A204.1 (cell line): ENCODE data around the gene PAX5.

Experiments used
- FAIRE-seq: peaks from 2 replicates; lab custom pipeline; 2012; peaks lifted over from hg19 to GRCh38; lab: Jason Lieb, UNC

Gene PAX5

DNA sequence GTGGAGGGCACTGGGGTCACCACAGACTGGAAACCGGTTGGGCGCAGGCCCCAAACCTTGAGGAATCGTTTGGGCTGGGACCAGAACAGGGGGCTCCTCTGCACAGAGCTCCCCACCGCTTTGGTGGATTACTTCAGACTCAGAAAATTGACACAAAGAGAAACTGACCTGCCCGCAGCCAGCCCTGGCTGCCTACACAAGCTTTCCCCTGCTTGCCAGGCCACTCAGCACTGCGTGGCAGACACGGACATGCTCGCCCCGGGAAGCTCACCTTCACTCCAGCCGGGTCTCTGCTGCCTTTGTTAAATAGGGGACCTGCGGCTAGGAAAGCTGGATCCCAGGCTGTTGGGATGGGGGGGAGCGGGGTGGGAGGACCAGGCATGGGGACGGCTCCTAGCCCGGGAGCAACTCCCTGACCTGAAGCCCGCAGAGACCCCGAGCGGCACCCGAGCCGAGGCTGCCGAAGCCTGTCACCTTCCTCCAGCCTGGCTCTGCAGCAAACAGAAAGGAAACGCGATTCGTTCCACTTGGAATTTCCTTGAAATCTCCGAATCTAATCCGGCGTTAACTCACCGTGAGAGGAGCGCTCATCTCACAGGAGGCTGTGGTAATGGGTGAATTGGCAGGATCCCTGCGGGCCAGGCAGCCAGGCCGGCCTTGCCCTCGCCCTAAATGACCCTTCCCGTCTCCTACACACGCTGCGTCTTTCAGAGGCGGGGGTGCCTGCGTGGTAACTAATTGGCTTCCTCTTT, 8.8 kb downstream of the PAX5 start:
- FAIRE-seq: no peak

DNA sequence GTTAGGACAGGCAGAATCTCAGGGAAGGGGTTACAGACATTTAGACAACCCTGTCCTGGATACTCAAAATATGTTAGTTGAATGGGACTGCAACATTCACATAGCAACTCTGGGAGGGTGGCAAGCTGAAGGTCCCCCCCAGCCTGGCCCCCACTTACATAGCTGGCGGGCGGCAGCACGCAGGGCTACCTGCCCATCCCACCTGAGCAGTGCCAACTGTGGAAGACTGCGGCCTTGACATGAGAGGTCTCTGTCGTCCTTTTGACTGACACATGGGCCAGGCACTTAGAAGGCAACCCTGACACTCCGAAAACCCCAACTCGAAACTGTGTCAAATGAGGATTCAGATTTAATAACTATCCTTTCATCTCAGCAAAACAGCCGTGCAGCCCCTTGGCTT, 16.5 kb downstream of the PAX5 start:
- no peak for FAIRE-seq

DNA sequence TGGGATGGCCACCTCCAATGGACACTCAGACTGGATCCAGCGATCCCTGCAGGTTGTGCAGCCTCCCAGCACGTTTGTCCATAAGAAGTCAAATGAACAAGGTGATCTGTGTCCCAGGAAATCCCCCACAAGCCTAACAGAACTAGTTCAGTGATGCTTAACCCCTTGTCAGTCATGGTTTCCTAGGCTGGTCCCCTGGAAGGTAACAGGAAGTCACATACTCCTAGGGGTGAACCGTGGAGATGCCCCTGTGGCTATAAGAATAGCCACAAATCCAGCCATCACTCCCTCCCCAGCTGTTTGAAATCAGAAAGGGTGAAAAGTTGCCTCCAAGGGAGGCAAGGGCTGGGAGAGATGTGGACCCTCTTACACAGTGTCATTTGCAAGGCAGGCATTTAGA, 22.5 kb downstream of the PAX5 start:
- no peak for FAIRE-seq

- no peak for FAIRE-seq
Observed at GRCh38 chr9:37010976-37011375, 23.1 kb downstream of the PAX5 start.

- no peak for FAIRE-seq
Observed at GRCh38 chr9:37010180-37010579, 23.9 kb downstream of the PAX5 start.

DNA sequence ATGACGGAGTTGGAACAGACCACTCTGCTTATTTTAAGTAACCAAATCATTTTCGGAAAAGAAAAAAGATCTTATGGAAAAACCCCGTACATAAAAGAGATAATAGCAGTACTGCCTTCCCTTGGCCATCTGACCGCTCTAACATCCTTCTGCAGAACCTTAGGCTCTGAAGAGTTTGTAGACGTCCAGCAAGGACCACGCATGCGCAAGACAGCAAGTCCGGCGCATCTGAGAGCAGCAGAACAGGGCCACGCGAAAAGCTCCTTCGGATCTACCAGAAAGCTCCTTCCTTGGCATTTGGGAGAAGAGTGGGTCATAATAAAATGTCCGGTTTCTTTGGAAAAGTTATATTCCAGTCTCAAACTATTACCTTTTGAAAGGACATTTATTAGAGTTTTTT, 26.8 kb downstream of the PAX5 start:
- no peak for FAIRE-seq

DNA sequence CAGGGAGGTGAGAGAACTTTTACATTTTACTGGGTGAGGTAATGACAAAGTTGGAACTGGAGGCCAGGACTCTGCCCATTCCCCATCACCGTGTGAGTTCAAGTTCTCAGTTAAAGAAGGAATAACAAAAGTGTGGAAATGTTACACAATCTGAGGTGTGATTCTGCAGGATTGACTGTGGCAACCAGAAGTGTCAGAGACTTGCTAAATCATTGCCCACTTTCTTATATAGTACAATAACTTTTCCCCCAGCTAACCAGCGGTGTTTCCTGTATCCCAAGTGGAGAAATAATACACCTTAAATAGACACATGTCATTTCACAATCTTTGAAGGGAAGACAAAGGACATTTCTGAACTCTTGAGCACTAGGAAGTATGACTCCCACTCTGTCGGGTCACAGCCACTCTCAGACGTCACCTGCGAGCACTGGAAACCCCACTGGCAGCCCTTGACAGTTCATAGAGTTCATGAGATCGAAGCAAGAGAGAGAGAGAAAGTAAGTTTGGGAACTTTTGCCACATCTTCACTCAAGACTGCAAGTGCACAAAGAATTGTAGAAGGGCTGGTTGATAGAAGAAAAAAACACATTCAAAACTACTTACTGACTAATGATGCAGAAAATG, 28.4 kb downstream of the PAX5 start:
- FAIRE-seq: no peak

DNA sequence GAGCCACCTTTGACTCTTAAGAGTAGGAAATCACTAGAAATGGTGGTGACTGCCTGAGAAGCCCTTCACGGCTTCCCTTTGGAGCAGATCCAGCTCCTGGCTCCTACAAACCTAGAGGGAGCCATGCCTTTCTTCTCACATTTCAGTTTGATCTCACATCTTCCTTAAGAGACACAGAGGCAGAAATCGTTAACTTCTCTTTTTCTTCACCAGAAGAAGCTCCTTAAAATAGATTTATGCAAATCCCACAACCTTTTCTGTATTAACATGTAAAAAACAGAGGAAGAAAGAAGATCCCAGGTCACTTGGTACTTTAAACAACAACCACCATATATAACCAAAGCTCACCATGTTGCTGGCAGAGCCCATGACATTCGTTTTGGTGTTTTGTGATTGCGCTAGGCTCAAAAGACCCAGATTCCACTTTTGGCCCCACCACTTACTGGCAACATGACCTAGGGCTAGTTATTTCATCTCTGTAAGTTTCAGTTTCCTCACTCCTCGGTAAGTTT, 29.6 kb downstream of the PAX5 start:
- no peak for FAIRE-seq

DNA sequence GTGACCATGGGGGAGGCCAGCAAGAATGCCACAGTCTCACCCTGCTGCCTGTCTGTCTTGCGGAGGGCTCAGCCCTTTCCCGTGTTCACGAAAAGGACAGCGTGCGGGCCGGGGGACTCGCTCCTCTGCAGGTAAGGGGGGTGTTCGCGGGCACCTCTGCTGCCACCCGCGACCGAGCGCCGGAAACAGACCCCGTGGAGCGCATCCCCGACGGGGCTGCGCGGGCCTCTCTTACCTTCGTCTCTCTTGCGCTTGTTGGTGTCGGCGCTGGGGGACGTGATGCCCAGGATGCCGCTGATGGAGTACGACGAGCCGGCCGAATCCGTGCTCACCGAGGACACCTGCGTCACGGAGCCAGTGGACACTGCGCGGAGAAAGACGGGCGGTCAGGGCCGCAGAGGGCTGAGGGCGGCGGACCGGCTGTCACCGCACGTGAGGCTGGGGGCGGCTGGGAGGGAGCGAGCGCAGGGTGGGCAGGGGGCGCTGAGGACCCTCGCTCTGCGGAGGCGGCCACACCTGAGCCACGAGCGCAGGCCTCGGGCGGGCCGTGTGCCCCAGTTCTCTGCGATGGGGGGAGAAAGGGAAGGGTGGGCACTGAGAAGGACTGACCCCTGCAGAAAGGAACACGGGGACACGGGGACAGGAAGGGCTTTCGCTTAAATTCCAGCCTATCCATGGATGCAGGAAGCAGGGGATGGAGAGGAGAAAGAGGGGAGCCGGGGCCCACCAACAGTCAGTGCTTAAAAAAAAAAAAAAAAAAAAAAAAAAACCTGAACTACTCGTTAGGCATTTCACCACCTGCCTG, 31.5 kb downstream of the PAX5 start:
- no peak for FAIRE-seq

DNA sequence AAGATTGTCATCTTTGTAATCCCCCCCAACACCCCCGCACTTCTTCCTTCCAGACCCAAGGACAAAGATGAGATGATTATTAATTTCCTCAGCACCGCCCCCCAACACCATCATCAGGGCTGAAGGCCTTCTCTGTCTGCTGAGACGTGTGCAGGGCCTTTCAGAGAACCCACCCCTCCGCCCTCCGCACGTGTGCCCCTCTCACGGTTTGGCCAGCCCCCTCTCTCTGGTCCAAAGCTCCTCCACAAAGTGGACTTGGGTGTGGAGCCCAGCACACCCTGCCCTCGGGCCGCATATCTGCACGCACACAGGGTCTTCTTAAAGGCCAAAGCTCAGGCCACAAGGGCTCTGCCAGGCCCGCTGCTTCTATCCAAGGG, 32.0 kb downstream of the PAX5 start:
- no peak for FAIRE-seq

GRCh38 chr9:37001459-37001858, 32.6 kb downstream of the PAX5 start:
- FAIRE-seq: no peak

- no peak for FAIRE-seq
Observed at GRCh38 chr9:36999728-37000333, 34.2 kb downstream of the PAX5 start.

- no peak for FAIRE-seq
Observed at GRCh38 chr9:36997414-36997813, 36.7 kb downstream of the PAX5 start.

- FAIRE-seq: no peak
Observed at GRCh38 chr9:36996706-36997086, 37.4 kb downstream of the PAX5 start.

DNA sequence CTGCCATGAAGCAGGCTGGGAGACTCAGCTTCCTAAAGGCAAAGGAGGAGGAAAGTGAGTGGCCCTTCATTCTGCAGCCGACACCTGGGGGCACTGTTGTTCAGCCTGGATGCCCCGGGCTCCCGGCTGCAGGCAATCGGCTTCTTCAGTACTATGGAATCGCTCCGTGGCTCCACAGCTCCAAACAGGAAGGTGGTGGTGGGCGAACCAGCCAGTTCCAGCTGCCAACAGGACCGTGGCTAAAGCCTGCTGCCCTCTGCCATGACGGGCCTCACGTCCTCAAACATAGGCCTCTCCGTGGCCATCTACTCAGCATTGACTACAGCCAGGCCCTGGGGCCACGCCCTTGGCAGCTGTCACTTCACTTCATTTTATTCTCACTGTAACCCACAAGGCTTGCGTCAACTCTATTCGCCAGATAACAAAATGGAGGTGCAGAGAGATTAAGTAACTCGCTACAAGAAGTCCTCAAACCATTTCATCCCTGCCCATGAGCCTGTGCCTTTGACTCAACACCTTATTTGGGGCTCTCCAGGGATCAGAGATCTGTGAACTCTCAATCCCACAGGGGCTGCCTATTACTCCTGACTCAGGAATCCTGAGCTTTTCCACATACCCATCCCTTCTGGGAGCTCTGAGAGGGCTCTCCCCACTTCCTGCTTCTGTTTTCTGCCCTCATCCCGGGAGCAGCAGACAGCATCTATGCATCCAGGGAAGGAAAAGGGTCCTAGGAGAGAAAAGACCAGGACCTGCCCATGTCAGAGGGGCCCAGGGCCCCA, 38.0 kb downstream of the PAX5 start:
- FAIRE-seq: no peak

DNA sequence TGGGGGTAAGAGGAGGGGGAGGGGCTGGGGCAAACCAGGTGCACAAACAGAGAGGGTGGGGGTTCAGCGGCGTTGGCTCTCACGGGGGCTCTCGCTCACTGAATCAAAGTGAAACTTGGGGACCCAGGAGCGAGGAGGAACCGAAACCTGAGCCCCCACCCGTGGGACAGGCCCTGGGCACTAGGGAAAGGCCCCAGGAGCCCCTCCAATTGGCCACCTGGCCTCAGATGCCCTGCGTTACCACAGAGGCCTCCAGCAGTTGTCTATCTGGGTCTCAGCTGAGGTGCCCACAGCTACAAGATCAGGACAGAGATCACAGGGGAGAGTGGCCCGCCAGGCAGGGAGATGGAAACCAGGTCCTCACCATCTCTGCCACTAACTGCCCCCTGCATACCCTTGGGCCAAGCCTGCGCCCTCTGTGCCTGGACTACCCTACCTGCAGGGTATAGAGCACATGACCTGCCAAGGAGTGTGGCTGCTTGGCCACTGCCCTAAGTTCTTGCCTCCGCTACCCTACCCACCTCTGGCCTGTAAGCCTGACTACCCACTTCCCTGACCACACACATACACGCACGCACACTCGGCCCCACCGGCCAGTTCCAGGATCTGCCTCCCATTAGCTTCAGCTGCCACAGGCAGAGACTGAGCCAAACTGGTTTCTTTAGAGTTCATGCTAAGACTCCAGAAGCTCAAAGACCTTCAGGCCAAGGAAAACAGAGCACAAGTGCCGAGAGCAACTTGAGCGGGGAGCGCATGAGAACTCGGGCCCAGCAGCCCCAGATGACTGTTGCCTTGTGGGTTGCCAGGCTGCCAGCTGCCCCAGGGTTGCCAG, 39.9 kb downstream of the PAX5 start:
- no peak for FAIRE-seq

DNA sequence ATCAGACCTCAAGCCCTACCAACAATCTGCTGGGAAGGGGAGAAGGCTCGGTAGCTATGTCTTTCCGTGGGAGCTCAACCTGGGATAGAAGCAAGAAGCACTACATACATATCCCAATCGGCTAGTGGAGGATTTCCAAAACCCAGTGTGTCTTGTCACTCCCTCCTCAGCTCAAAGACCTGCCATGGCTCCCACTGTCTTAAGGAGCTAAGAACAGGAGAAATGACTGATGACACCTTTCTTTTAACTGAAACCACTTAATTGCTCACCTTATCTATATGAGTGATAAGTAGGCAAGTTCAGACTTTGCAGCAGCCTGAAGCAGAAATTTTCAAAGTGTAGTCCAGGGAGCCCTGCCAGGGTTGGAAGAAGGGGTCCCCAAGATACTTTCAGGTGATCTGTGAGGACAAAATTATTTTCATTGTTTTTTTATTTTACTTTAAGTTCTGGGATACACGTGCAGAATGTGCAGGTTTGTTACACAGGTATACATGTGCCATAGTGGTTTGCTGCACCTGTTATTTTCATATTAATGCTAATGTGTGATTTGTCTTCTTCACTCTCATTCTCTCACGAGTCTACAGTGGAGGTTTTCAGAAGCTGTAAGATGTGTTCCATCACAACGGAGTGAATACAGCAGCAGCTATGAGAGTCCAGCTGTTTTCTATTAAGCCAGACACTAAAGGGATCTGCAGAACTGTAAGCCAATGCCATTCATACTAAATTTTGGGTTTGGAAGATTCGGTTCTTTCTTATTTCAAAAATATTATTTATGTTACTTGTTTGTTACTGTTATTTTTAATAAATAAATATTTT, 41.4 kb downstream of the PAX5 start:
- no peak for FAIRE-seq

DNA sequence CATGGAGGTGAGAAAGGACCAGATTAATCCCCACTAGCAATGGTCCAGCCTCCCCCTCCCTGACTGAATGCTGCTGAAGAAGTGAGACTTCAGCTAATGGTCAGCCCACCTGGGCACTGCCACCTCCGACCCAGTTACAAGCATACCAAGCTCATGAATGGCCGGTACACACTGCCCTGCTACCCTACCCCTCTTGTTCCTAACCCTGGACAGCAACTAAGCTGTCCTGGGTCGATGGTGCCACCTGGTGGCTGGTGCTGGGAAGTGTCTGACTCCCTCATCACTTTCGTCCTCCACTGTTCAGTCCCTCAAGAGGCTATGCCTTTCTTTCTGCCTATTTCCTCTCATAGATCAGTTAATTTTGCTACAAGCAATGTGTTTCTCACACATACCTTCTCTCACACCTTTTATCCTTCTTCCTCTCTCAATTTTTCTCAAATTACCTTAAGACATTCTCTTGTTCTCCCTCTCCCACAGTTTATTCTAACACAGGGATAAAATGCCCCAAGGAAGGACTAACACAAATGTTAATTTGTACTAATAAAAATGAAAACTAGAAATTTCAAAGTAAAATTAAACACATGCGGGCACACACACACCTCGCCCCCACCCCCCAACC, 42.4 kb downstream of the PAX5 start:
- FAIRE-seq: no peak

DNA sequence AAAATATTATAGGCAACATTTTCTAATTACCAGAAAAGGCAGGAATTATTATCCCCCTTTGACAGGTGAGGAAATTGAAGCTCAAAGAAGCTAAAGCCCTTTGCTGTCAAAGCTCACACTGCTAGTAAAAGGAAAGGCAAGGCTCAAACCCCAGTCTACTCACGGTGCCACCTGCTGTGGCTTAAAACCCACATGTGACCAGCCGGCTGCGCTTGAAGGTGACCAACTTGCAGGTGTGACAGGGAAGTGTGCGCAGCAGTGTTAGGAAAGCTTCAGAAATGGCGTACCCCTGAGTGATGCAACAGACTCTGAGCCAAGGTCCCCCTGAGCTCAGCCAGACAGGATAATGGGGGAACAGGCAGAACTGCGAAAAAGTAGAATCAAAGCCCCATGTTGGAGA, 45.2 kb downstream of the PAX5 start:
- no peak for FAIRE-seq

DNA sequence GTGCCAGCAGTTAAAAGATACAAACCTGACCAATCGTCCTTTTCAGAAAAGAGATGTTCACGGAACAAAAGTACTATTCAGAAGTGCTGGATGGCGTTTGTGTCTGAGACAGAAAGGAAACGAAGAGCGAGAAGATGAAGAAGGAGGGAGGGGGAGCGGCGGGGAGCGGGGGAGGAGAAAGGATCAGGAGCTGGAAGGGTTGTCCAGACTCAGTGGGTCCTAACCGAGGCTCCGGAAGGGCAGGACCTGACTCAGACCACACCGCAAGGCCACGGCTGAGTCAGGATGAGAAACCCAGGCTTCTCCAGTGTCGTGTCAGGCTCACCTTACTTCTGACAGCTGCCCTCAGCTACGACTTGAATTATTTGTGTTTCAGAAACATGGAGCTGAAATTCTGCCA, 46.2 kb downstream of the PAX5 start:
- FAIRE-seq: no peak
